HL-60 (cell line): ENCODE data around the gene MYO5B.

Experiments
- CTCF ChIP-seq: IDR thresholded peaks from one replicate; pipeline ENCODE4 v1.5.1; 2011; ENCODE audit warnings: low read length, control low read depth, inconsistent platforms; ENCODE audit not compliant: insufficient read depth
- REST ChIP-seq: IDR thresholded peaks from 2 replicates; pipeline ENCODE4 v1.6.1; 2012; ENCODE audit warnings: low read depth; ENCODE audit not compliant: insufficient replicate concordance

DNA sequence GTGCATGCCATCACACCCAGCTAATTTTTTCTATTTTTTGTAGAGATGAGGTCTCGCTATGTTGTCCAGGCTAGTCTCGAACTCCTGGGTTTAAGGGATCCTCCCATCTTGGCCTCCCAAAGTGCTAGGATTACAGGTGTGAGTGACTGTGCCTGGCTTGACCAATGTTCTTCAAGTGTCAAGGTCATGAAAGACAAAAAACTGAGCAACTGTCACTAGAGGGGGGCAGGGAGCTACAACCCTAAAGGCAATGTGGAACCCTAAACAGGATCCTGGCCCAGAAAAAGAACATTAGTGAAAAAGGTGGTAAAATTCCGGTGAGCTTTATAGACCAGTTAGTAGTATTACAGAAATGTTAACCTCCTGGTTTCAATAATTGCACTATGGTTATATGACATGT lies 7.3 kb downstream of the MYO5B start:
- TF ChIP-seq CTCF (no peak), REST (no peak)
